ENCODE data around the gene CHKB. TPM values are rescaled to one million over a fixed set of nuclear protein-coding genes. Genes with fewer than 3 reads are reported as not detected.
"Not testable (repeated sequence)": the region's sequence is repeated elsewhere in the genome, so short reads cannot be mapped to it uniquely, and the experiment has no call there.

CHKB gene
- total RNA-seq, 1 experiment from 2014 or later: 77.8 TPM

DNA sequence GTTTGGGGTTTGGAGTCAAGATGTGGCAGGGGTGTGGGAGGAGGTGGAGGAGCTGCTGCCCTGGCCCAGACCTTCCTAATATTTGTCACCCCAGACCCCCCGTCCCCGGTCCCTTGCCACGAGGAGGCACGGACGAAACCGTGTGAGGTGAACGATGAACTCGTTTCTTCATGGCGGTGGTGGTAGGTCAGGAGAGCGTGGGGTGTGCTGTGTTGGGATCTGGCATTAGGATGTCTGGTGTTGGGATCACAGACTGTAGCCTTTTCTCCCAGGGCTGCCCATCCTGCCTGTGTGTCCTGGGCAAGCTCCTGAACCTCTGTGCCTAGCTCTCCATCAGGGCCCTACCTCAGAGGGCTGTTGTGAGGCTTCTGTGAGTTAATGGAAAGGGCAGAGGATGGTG is 26.3 kb upstream of the CHKB start:
- Histone ChIP-seq H3K36me3 (ENCODE audit: insufficient read depth, low read length) (no peaks in the 10 kb centered on the region), H3K9ac (ENCODE audit: low read length) (no peak overlapping the region), H3K4me1 (ENCODE audit: low read length) (peaks cover 10% of the 10 kb centered on the region), H4K20me1 (ENCODE audit: insufficient read depth, low read depth, low read length) (no peaks in the 10 kb centered on the region), H3K9me3 (ENCODE audit: low read length) (no peaks in the 10 kb centered on the region), H2AFZ (ENCODE audit: low read length) (no peak overlapping the region), H3K4me2 (ENCODE audit: low read depth, low read length, poor library complexity, severe bottlenecking) (no peak overlapping the region), H3K27me3 (ENCODE audit: low read length) (no peaks in the 10 kb centered on the region), H3K27ac (ENCODE audit: low read length) (no peak overlapping the region), H3K9me2 (replicated peaks; ENCODE audit: insufficient read depth, low read length) (no peaks in the 10 kb centered on the region), H3K79me2 (ENCODE audit: low read length) (no peaks in the 10 kb centered on the region), H3K4me3 (ENCODE audit: low read length) (no peak overlapping the region)
- no peak for DNase-seq

DNA sequence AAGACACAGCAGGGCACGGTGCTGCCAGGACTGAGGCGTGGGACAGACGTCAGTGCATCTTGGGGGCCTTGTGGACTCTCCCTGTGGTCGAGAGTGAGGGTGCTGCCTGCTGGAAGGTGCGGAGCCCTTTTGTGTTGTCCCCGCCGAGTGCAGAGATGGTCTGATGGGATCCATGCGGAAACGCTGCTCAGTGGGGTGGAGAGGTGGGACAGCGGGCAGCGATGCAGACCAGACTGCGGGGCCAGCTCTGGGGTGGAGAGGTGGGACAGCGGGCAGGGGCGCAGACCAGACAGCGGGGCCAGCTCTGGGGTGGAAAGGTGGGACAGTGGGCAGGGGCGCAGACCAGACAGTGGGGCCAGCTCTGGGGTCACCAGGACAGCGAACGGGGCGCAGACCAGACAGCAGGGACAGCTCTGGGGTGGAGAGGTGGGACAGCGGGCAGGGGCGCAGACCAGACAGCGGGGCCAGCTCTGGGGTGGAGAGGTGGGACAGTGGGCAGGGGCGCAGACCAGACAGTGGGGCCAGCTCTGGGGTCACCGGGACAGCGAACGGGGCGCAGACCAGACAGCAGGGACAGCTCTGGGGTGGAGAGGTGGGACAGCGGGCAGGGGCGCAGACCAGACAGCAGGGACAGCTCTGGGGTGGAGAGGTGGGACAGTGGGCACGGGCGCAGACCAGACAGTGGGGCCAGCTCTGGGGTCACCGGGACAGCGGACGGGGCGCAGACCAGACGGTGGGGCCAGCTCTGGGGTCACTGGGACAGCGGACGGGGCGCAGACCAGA is 25.6 kb upstream of the CHKB start:
- not testable (repeated sequence) for H3K4me3 ChIP-seq (ENCODE audit: low read length); H3K79me2 ChIP-seq (ENCODE audit: low read length); H3K9ac ChIP-seq (ENCODE audit: low read length); H3K9me2 ChIP-seq (replicated peaks; ENCODE audit: insufficient read depth, low read length); H3K9me3 ChIP-seq (ENCODE audit: low read length); H3K27me3 ChIP-seq (ENCODE audit: low read length); DNase-seq; H3K4me2 ChIP-seq (ENCODE audit: low read depth, low read length, poor library complexity, severe bottlenecking); H2AFZ ChIP-seq (ENCODE audit: low read length); H3K4me1 ChIP-seq (ENCODE audit: low read length); H3K27ac ChIP-seq (ENCODE audit: low read length); H3K36me3 ChIP-seq (ENCODE audit: insufficient read depth, low read length); H4K20me1 ChIP-seq (ENCODE audit: insufficient read depth, low read depth, low read length)

DNA sequence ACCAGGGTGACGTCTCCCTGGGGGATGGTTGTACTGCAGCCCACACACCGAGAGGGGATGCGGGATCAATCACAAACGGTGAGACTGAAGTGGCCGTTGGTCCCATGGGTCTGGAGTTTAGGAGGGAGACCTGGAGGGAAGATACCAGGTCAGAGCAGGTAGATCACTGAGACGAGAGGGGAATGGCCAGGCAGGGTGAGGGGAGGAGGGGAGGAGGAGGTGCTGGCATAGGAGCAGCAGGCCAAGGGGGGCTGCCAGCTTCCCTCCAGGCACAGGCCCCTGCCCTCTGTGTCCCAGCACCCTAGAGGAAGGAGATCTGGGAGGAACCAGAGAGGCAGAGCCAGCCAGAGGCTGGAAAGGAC is 25.0 kb upstream of the CHKB start:
- Histone ChIP-seq H3K4me3 (ENCODE audit: low read length) (no peak overlapping the region), H2AFZ (ENCODE audit: low read length) (no peak overlapping the region), H4K20me1 (ENCODE audit: insufficient read depth, low read depth, low read length) (no peaks in the 10 kb centered on the region; the same call in 1 of the 2 replicates), H3K4me2 (ENCODE audit: low read depth, low read length, poor library complexity, severe bottlenecking) (no peak overlapping the region), H3K9me3 (ENCODE audit: low read length) (no peaks in the 10 kb centered on the region), H3K4me1 (ENCODE audit: low read length) (peaks cover 10% of the 10 kb centered on the region), H3K27me3 (ENCODE audit: low read length) (no peaks in the 10 kb centered on the region), H3K27ac (ENCODE audit: low read length) (no peak overlapping the region), H3K9ac (ENCODE audit: low read length) (no peak overlapping the region), H3K79me2 (ENCODE audit: low read length) (no peaks in the 10 kb centered on the region), H3K36me3 (ENCODE audit: insufficient read depth, low read length) (no peaks in the 10 kb centered on the region), H3K9me2 (replicated peaks; ENCODE audit: insufficient read depth, low read length) (no peaks in the 10 kb centered on the region)
- no peak for DNase-seq

DNA sequence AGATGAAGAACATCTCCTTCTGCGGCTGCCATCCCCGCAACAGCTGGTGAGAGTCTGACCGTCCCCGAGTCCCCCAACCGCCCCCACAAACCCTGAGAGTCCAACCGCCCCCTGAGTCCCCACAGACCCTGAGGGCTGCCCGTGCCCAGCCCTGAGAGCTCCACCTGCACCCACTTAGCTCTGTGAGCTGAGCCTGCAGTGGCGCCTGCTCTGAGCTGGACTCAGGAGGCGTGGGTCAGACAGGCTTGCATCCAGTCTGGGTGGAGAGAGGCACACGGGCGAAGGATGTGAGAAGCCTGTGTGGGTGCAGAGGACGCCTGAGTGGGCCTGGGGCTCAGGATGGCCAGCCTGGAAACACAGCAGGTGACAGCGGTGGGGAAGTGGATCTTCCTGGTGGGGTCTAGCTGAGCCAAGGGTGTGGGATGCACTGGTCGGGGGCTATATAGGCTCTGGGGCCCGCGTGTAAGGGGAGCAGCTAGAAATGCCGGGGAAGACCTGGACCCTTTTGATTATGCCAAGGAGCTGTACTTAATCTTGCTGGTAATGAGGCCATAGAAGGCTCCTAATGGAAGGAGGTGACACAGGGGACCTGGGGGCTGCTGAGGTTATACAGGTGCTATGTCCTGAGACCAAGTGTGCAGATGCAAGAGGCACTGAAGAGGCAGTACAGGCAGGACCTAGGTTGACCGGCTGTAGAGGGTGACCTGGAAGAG is 24.5 kb upstream of the CHKB start:
- H3K9me3 ChIP-seq (ENCODE audit: low read length): no peaks in the 10 kb centered on the region
- H2AFZ ChIP-seq (ENCODE audit: low read length): no peak overlapping the region
- H3K27ac ChIP-seq (ENCODE audit: low read length): no peak overlapping the region
- no peak for DNase-seq
- no peak overlapping the region for H3K9ac ChIP-seq (ENCODE audit: low read length)
- no peaks in the 10 kb centered on the region for H3K27me3 ChIP-seq (ENCODE audit: low read length)
- H3K79me2 ChIP-seq (ENCODE audit: low read length): no peaks in the 10 kb centered on the region
- H4K20me1 ChIP-seq (ENCODE audit: insufficient read depth, low read depth, low read length): no peaks in the 10 kb centered on the region; the same call in 1 of the 2 replicates
- no peak overlapping the region for H3K4me2 ChIP-seq (ENCODE audit: low read depth, low read length, poor library complexity, severe bottlenecking)
- no peaks in the 10 kb centered on the region for H3K36me3 ChIP-seq (ENCODE audit: insufficient read depth, low read length)
- H3K9me2 ChIP-seq (replicated peaks; ENCODE audit: insufficient read depth, low read length): no peaks in the 10 kb centered on the region
- peaks cover 10% of the 10 kb centered on the region for H3K4me1 ChIP-seq (ENCODE audit: low read length)
- H3K4me3 ChIP-seq (ENCODE audit: low read length): no peak overlapping the region

DNA sequence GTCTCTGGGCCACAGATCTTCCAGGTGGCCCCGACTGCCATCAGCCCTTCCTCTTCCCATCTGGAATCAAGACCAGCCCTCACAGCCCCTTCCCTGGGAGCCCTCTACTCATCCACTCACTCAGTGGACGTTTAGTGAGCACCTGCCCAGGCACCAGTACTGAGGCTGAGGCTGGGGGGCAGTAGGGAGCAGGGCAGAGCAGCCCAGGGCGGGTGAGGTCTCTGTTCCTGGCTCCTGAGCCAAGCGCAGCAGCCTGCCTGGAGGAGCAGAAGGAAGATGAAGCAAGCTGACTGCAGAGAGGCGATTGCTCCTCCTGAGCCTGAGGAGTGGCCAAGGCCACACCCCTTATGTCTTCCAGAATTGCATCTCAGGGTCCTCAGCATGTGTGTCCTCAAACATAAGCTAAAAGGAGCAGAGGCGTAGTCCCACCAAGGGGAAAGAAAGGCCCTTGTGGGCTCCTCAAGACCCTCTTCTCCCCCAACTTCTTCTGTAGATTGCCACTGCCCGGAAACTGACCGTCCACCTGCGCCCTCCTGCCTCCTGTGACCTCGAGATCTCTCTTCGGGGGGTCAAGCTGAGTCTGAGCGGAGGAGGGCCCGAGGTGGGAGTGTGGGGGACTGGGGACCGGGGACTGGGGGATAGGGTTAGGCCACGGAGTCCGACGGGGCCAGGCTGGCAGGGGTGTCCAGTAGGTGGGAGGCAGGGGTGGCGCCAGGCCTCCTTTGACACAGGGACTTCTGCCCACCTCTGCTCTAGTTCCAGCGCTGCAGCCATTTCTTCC is 23.7 kb upstream of the CHKB start:
- Histone ChIP-seq H3K27me3 (ENCODE audit: low read length) (no peaks in the 10 kb centered on the region), H3K4me3 (ENCODE audit: low read length) (no peak overlapping the region), H2AFZ (ENCODE audit: low read length) (no peak overlapping the region), H3K4me1 (ENCODE audit: low read length) (peaks cover 10% of the 10 kb centered on the region), H4K20me1 (ENCODE audit: insufficient read depth, low read depth, low read length) (no peaks in the 10 kb centered on the region; the same call in 1 of the 2 replicates), H3K9me2 (replicated peaks; ENCODE audit: insufficient read depth, low read length) (no peaks in the 10 kb centered on the region), H3K4me2 (ENCODE audit: low read depth, low read length, poor library complexity, severe bottlenecking) (no peak overlapping the region), H3K9ac (ENCODE audit: low read length) (no peak overlapping the region), H3K36me3 (ENCODE audit: insufficient read depth, low read length) (no peaks in the 10 kb centered on the region), H3K27ac (ENCODE audit: low read length) (no peak overlapping the region), H3K9me3 (ENCODE audit: low read length) (no peaks in the 10 kb centered on the region), H3K79me2 (ENCODE audit: low read length) (no peaks in the 10 kb centered on the region)
- DNase-seq: no peak

DNA sequence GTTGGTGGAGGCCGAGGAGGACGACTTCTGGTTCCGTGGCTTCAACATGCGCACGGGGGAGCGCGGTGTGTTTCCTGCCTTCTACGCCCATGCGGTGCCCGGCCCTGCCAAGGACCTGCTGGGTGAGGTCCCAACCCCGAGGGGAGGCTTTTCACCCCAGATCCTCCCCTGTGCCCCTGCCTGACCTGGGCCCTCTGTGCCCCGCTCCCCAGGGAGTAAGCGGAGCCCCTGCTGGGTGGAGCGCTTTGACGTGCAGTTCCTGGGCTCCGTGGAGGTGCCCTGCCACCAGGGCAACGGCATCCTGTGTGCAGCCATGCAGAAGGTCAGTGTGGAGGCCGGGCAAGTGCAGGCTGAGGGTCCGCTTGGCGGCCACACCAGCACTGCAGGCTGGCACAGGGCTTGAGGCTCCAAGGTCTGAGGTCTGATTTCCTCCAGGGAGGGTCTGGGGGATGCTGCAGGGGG is 23.0 kb upstream of the CHKB start:
- Histone ChIP-seq H3K27me3 (ENCODE audit: low read length) (no peaks in the 10 kb centered on the region), H3K4me1 (ENCODE audit: low read length) (peaks cover 10% of the 10 kb centered on the region), H4K20me1 (ENCODE audit: insufficient read depth, low read depth, low read length) (no peaks in the 10 kb centered on the region; the same call in 1 of the 2 replicates), H3K9ac (ENCODE audit: low read length) (no peak overlapping the region), H2AFZ (ENCODE audit: low read length) (no peak overlapping the region), H3K27ac (ENCODE audit: low read length) (no peak overlapping the region), H3K9me2 (replicated peaks; ENCODE audit: insufficient read depth, low read length) (no peaks in the 10 kb centered on the region), H3K79me2 (ENCODE audit: low read length) (no peaks in the 10 kb centered on the region), H3K4me2 (ENCODE audit: low read depth, low read length, poor library complexity, severe bottlenecking) (no peak overlapping the region), H3K4me3 (ENCODE audit: low read length) (no peak overlapping the region), H3K9me3 (ENCODE audit: low read length) (no peaks in the 10 kb centered on the region), H3K36me3 (ENCODE audit: insufficient read depth, low read length) (no peaks in the 10 kb centered on the region)
- no peak for DNase-seq

DNA sequence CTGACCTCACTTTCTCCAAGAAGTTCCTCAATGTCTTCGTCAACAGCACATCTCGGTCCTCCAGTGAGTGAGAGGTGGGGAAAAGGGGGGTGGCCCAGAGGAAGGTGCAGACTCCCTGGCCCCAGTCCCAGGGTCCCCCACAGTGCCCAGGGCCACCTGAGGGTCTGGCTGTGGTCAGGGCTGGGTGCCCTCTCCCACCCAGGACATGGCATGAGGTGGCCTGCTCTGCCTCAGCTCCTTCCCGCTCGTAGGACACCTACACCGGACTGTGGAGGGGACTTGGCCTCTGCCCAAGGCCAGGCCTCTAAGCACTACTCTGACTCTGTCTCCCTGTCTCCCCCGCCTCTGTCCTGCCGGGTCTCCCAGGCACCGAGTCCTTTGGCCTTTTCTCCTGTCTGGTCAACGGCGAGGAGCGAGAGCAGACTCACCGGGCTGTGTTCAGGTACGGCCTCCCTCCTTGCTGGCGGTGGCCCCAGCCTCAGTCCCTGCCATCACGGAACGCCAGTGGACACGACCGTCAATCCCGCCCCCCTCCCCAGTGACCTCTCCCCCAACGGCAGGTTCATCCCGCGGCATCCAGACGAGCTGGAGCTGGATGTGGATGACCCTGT is 22.5 kb upstream of the CHKB start:
- no peaks in the 10 kb centered on the region for H3K9me3 ChIP-seq (ENCODE audit: low read length)
- H2AFZ ChIP-seq (ENCODE audit: low read length): no peak overlapping the region
- no peaks in the 10 kb centered on the region; the same call in 1 of the 2 replicates for H4K20me1 ChIP-seq (ENCODE audit: insufficient read depth, low read depth, low read length)
- H3K4me3 ChIP-seq (ENCODE audit: low read length): no peak overlapping the region
- no peaks in the 10 kb centered on the region for H3K9me2 ChIP-seq (replicated peaks; ENCODE audit: insufficient read depth, low read length)
- no peak overlapping the region for H3K4me2 ChIP-seq (ENCODE audit: low read depth, low read length, poor library complexity, severe bottlenecking)
- H3K79me2 ChIP-seq (ENCODE audit: low read length): no peaks in the 10 kb centered on the region
- H3K27ac ChIP-seq (ENCODE audit: low read length): no peak overlapping the region
- no peaks in the 10 kb centered on the region for H3K27me3 ChIP-seq (ENCODE audit: low read length)
- DNase-seq: no peak
- H3K4me1 ChIP-seq (ENCODE audit: low read length): peaks cover 10% of the 10 kb centered on the region
- H3K9ac ChIP-seq (ENCODE audit: low read length): no peak overlapping the region
- no peaks in the 10 kb centered on the region for H3K36me3 ChIP-seq (ENCODE audit: insufficient read depth, low read length)

Data from Karpas-422 (cell line).